Skeletal muscle satellite cell (primary cell): ENCODE results near the gene SYT5.
"Not testable (repeated sequence)": the region's sequence is repeated elsewhere in the genome, so short reads cannot be mapped to it uniquely, and the experiment has no call there.

ENCODE experiments used
- H3K27me3 ChIP-seq: 2 replicates; pipeline ENCODE4 v1.7.0; 2013; ENCODE audit warnings: low read length; ENCODE audit not compliant: control insufficient read depth, insufficient read depth
- H3K36me3 ChIP-seq: 2 replicates; pipeline ENCODE4 v1.7.0; 2013; ENCODE audit warnings: mild to moderate bottlenecking, control low read depth, low read length; ENCODE audit not compliant: insufficient read depth
- H3K4me1 ChIP-seq: 2 replicates; pipeline ENCODE4 v1.7.0; 2013; ENCODE audit warnings: low read length; ENCODE audit not compliant: control insufficient read depth, insufficient read depth
- H3K4me2 ChIP-seq: 2 replicates; pipeline ENCODE4 v1.7.0; 2013; ENCODE audit warnings: mild to moderate bottlenecking, low read length
- H3K4me3 ChIP-seq: 2 replicates; pipeline ENCODE4 v1.7.0; 2013; ENCODE audit warnings: low read length
- H3K9ac ChIP-seq: 2 replicates; pipeline ENCODE4 v1.7.0; 2013; ENCODE audit warnings: mild to moderate bottlenecking, low read depth, low read length, moderate library complexity
- H3K9me3 ChIP-seq: replicated peaks from 2 replicates; pipeline ENCODE4 v1.7.0; 2013; ENCODE audit warnings: mild to moderate bottlenecking, control low read depth, low read length

The SYT5 gene

DNA sequence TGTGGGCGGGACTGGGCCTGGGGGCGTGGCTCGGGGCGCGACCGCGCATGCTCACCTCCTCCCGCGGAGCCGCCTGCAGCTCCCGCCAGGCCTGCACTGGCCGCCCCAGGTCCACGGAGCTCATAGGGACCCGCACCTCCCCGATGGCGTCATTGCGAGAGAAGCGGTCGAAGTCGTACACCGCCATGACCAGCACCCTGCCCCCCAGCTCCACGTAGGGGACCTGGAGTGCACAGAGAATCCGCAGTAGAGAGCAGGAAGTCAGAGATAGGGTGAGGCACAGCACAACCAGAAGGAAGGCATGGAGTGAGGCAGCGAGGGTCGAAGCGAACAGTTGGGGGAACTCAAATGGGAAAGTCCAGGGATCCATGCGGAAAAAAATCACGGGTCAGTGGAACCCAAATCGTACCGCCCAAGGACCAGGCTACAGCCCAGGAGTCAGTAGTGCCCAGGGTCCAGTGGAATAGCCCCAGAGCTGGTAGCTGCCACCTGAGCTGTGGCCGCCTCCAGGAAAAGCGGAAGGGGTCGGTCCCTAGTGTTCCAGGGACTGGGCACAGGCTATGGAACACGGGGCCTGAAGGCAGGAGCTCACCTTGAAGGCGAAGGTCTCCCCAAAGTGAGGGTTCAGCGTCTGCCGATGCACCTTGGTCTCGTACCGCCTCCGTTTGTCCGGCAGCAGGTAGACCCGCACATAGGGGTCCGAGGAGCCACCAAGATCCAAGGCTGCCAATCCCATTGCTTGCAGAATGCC is 4.8 kb downstream of the SYT5 start:
- Histone ChIP-seq H3K9ac (no peak overlapping the region), H3K9me3 (no peaks in the 10 kb centered on the region), H3K27me3 (peaks cover 48% of the 10 kb centered on the region), H3K4me3 (no peak overlapping the region), H3K4me2 (no peak overlapping the region), H3K36me3 (no peaks in the 10 kb centered on the region), H3K4me1 (peaks cover 23% of the 10 kb centered on the region)

DNA sequence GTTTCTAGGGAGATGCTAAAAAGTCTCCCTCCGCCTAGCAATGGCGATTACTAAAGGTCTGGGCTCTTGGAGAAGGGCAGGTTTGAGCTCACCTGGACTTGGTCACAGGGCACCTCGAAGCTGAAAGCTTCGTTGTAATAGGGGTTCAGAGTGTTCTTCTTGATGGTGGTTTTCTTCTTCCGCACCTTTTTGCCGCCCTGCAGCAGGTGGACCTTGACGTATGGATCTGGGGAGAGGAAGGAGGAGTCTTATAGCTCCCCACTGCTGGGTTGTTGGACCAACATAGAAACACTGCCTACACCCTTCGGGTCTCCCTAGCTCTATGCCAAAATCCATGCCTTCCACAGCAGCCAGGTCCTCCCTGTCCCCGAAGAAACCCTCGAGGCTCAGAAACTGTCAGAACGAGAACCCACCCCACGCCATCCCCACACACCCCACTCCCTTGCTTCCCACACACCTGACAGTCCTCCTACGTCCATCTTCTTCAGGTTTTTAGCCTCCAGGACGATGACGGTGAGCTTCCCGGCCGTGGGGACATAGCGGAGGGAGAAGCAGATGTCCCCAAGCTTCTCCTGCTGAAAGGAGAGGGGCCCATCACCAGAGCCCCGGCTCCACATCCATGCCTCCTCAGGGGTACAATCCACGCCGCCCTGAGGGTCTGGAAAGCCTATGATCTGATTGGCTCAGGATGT is 5.5 kb downstream of the SYT5 start:
- H3K36me3 ChIP-seq, result no peaks in the 10 kb centered on the region
- H3K9ac ChIP-seq, result no peak overlapping the region
- H3K9me3 ChIP-seq, result no peaks in the 10 kb centered on the region

DNA sequence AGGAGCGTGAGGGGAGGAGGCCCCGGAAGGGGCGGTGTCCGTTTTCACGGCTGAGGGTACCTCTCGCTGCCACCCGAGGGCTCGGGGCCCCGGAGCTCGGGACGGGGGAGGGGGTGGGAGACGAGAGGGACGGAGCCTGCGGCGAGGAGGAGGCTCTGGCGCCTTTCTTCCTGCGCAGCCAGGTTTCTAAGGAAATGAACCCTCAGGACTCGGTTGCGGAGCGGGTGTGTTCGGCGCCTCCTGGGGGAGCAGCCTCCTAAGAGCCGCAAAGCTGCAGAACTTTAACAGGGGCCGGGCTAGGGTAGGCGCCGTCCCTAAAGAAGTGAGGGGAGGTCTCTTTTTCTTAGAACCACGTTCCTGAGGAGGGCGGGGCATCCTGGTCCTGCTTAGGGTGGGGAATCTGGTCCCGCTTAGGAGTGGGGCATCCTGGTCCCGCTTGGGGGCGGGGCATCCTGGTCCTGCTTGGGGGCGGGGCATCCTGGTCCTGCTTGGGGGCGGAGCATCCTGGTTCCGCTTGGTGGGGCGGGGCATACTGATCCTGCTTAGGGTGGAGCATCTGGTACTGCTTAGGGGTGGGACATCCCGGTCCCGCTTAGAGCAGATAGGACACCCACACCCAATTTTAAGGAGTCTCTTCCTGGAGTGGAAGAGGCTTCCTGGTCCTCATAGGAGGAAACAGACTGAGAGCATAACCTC is 6.2 kb downstream of the SYT5 start:
- peak overlapping the region; percentile 51 for H3K9ac ChIP-seq
- no peaks in the 10 kb centered on the region for H3K9me3 ChIP-seq
- H3K4me3 ChIP-seq, result peak overlapping the region; percentile 70
- peak overlapping the region; percentile 80 for H3K4me2 ChIP-seq
- no peaks in the 10 kb centered on the region for H3K36me3 ChIP-seq
- H3K27me3 ChIP-seq, result peaks cover 46% of the 10 kb centered on the region
- peaks cover 14% of the 10 kb centered on the region for H3K4me1 ChIP-seq

More for the DNA sequence above, 5.5 kb downstream of the SYT5 start:
- Histone ChIP-seq H3K4me3 (no peak overlapping the region), H3K4me1 (peaks cover 20% of the 10 kb centered on the region), H3K27me3 (peaks cover 47% of the 10 kb centered on the region), H3K4me2 (peak overlapping the region; percentile 80)

DNA sequence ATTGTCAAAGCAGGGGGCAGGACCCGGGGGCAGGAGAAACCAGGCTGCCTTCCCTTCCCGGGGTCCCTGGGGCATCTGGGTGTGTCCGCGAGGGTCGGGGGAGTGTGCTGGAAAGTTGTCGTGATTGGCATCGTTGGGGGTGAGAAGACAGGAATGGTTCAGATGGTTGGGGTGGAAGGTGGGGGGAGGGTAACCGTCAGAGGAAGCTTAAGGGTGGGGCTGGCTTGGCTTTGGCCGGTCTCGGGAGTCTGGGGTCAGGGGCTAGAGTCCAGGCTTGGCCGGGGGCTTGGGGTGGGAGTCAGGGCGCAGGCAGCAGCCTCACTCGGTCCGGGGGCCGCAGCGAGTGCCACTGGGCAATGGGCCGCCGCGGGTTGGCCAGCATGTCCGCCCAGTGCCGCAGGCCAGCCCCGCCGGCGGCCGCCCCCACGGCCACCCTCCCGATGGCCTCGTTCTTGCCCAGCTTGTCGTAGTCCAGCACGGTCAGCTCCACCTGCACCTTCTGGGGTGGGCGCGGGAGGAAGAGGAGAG is 6.8 kb downstream of the SYT5 start:
- Histone ChIP-seq H3K36me3 (no peaks in the 10 kb centered on the region), H3K4me2 (peak overlapping the region; percentile 80), H3K4me3 (peak overlapping the region; percentile 70), H3K4me1 (peaks cover 14% of the 10 kb centered on the region), H3K9me3 (no peaks in the 10 kb centered on the region), H3K9ac (peak overlapping the region; percentile 51), H3K27me3 (peaks cover 46% of the 10 kb centered on the region)

DNA sequence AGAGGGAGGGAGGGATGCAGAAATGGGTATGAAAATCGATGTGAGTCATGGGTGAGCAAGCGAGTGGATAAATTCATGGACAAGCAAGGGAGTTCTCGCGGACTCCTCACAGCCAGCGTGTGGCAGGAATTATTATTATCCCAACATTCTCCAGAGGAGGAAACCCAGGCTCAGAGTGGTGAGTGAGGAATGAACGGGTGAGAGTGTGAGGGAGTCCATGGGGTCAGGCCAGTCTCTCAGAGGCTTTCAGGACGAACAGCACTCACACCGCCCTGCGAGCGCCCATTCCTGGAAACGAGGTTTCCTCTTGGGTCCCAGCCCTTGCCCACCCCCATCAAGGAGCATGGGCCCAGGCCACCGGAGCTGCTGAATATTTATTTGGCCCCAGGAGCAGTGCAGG is 7.3 kb downstream of the SYT5 start:
- Histone ChIP-seq H3K27me3 (peaks cover 47% of the 10 kb centered on the region), H3K4me2 (peak overlapping the region; percentile 80), H3K9ac (peak overlapping the region; percentile 51), H3K36me3 (no peaks in the 10 kb centered on the region), H3K4me3 (peak overlapping the region; percentile 70), H3K4me1 (peaks cover 14% of the 10 kb centered on the region), H3K9me3 (no peaks in the 10 kb centered on the region)

DNA sequence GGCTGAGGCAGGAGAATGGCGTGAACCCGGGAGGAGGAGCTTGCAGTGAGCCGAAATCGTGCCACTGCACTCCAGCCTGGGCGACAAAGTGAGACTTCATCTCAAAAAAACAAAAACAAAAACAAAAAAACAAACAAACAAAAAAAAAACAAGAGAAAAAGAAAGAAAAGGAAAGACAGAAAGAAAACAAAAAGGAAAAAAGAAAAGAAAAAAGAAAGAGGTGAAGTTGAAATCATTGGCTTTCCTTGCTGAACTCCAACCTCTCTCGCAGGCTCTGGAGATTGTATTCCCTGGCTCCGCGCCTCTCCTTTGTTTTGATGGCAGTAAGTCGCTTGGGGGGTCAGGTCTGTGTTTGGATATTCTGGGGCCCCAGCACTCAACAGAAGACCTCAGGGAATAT is 7.8 kb downstream of the SYT5 start:
- H3K9me3 ChIP-seq, H3K9ac ChIP-seq, H3K4me3 ChIP-seq, H3K36me3 ChIP-seq: not testable (repeated sequence)
- H3K4me2 ChIP-seq, result peak overlapping the region; percentile 80
- peaks cover 14% of the 10 kb centered on the region for H3K4me1 ChIP-seq
- peaks cover 49% of the 10 kb centered on the region for H3K27me3 ChIP-seq

DNA sequence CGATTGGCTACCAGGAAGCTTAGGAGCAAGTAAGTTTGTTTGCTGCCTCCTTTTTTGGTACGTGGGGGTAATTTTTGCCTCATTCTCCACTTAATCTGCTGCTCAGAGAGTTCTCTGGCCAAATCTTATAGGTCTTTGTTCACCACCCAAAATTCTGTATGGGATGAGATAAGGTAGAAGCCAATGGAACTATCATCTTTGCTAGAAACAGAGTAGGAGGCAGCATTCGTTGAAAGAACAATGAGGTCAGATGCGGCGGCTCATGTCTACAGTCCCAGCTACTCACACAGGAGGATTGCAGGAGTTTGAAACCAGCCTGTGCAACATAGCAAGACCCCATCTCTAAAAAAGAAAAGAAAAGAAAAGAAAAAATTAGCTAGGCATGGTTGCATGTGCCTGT is 8.6 kb downstream of the SYT5 start:
- Histone ChIP-seq H3K36me3 (no peaks in the 10 kb centered on the region), H3K9me3 (no peaks in the 10 kb centered on the region), H3K9ac (no peak overlapping the region), H3K27me3 (peaks cover 41% of the 10 kb centered on the region), H3K4me1 (peaks cover 19% of the 10 kb centered on the region), H3K4me3 (no peak overlapping the region), H3K4me2 (no peak overlapping the region)

DNA sequence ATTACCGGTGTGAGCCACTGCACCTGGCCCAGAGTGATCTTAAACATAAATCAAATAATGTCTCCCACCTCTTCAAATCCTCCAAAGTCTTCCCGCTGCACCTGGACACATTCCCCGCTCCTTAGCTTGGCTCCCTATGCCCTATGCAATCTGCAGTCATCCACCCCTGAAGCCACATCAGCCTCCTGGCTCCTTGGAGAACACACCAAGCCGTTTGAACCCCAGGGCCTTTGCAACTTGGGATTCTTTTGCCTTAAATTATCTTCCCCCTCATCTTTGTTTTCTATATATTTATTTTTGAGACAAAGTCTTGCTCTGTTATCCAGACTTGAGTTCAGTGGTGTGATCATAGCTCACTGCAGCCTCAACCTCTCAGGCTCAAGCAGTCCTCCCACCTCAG is 11.0 kb downstream of the SYT5 start:
- H3K4me1 ChIP-seq, result peaks cover 19% of the 10 kb centered on the region
- H3K9ac ChIP-seq, result no peak overlapping the region
- H3K4me3 ChIP-seq, result no peak overlapping the region
- no peak overlapping the region for H3K4me2 ChIP-seq
- H3K27me3 ChIP-seq, result peaks cover 26% of the 10 kb centered on the region
- no peaks in the 10 kb centered on the region for H3K9me3 ChIP-seq
- no peaks in the 10 kb centered on the region for H3K36me3 ChIP-seq

DNA sequence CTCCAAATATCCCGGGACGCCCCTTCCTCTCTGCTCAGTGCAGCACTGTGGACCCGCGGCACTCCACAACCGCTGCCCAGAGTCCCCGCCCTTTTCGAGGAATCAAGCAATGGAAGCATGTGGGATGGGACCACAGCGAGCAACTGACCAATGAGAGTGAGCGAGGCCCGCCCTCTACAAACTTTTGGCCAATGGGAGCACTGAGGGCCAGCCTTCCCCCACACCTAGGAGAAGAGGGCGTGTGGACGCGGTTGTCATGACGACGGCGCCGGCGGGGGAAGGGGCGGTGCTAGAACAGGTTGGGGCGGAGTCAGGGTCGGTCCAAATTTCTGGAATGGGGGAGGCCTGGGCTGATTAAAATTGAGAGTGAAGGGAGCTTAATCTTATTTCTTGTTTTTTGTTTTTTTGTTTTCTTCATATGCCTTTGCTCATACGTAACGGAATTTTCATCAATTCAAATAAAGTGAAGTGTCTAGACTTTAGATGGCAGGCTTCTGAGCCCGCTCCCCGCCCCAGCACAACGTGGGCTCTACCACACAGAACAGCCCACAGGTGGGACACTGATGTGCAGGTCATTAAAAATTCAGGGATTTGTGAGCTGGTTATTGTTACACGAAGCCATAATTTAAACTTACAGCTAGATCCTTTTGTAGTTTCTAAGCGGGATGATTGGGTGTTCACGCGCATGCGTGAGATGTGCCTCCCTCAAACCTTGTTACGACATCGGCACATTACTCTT is 13.4 kb downstream of the SYT5 start, which contains the start of gene DNAAF3:
DNAAF3 (minus strand) TSS at position 84 of the 739 bp plus-strand sequence. CDS start 200 bp downstream, outside the sequence.
- Histone ChIP-seq H3K4me3 (peak within 1 kb of the TSS; percentile 72), H3K9me3 (no peaks in the 10 kb centered on the region), H3K4me2 (peak within 1 kb of the TSS; percentile 89), H3K9ac (no peak within 1 kb of the TSS), H3K27me3 (peaks cover 35% of the 10 kb centered on the region), H3K4me1 (peaks cover 5% of the 10 kb centered on the region), H3K36me3 (no peaks in the 10 kb centered on the region)

DNA sequence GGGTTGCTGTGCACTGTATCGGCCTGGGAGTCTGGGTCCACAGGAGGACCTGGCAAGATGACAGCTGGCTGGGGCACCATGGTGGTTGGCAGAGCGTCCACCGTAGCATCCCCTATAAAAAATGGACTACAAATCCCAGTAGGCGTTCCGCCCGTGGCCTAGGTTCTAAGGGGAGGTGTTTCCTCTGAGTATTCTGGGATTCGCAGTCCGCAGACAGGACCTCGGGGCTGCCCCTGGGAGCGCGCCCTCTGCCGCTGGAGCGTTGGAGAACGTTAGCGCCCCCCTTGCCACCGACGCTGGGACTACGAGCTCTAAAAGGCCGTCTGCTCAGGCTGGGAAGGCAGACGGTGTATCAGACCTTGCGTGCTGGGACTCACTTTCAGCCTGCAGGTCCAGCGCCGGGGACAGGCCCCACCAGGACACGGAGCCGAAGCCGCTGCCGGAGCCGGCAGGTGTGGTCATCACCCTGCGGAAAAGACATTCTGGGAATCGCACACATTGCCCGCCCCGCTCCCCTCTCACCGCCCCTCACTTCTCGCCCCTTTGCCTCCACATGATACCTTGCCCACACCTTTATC is 14.0 kb downstream of the SYT5 start:
- no peaks in the 10 kb centered on the region for H3K9me3 ChIP-seq
- H3K9ac ChIP-seq, result no peak overlapping the region
- H3K4me2 ChIP-seq, result peak overlapping the region; percentile 89
- peaks cover 5% of the 10 kb centered on the region for H3K4me1 ChIP-seq
- H3K4me3 ChIP-seq, result peak overlapping the region; percentile 72
- no peaks in the 10 kb centered on the region for H3K36me3 ChIP-seq
- peaks cover 34% of the 10 kb centered on the region for H3K27me3 ChIP-seq
